SK-N-SH treated with all-trans-retinoic acid at 6 μM for 48 hours (cell line): ENCODE data around the gene CCDC77.

Experiments used
- CSRNP3 ChIP-seq: fragments of 250-450 bp; sonication (Bioruptor Pico); IDR thresholded peaks from 2 replicates; pipeline ENCODE4 v1.5.1; 2021; ENCODE audit warnings: mild to moderate bottlenecking, moderate library complexity
- SNAI2 ChIP-seq: fragments of 250-450 bp; sonication (Bioruptor Pico); IDR thresholded peaks from 2 replicates; pipeline ENCODE4 v1.5.0; 2020; ENCODE audit warnings: mild to moderate bottlenecking, moderate library complexity
- TCF4 ChIP-seq: fragments of 250-450 bp; sonication (Bioruptor Pico); IDR thresholded peaks from 2 replicates; pipeline ENCODE4 v1.8.0; 2021; ENCODE audit warnings: mild to moderate bottlenecking, moderate library complexity, borderline replicate concordance
- ZC3H10 ChIP-seq: fragments of 250-450 bp; sonication (Bioruptor Pico); IDR thresholded peaks from 2 replicates; pipeline ENCODE4 v1.5.1; 2021; ENCODE audit warnings: mild to moderate bottlenecking, moderate library complexity
- ZNF70 ChIP-seq: fragments of 450-650 bp; formaldehyde crosslinking; IDR thresholded peaks from 2 replicates; pipeline ENCODE4 v1.5.0; 2020; ENCODE audit warnings: mild to moderate bottlenecking, moderate library complexity
- ZNF8 ChIP-seq: fragments of 450-650 bp; formaldehyde crosslinking; IDR thresholded peaks from 2 replicates; pipeline ENCODE4 v1.5.0; 2020; ENCODE audit warnings: mild to moderate bottlenecking, moderate library complexity
- TF ChIP-seq, protein P1 (sequence below): fragments of 250-450 bp; sonication (Bioruptor Pico); IDR thresholded peaks from 2 replicates; pipeline ENCODE4 v1.8.0; 2020; ENCODE audit warnings: mild to moderate bottlenecking, moderate library complexity, borderline replicate concordance

GRCh38 chr12:452667-453210, 51.3 kb downstream of the CCDC77 start:
- TF ChIP-seq CSRNP3, result no peak
- TF ChIP-seq ZNF70 (CRISPR knock-in tag), result no peak
- no peak for TF ChIP-seq ZNF8 (CRISPR knock-in tag)
- no peak for TF ChIP-seq TCF4
- TF ChIP-seq, protein P1, sequence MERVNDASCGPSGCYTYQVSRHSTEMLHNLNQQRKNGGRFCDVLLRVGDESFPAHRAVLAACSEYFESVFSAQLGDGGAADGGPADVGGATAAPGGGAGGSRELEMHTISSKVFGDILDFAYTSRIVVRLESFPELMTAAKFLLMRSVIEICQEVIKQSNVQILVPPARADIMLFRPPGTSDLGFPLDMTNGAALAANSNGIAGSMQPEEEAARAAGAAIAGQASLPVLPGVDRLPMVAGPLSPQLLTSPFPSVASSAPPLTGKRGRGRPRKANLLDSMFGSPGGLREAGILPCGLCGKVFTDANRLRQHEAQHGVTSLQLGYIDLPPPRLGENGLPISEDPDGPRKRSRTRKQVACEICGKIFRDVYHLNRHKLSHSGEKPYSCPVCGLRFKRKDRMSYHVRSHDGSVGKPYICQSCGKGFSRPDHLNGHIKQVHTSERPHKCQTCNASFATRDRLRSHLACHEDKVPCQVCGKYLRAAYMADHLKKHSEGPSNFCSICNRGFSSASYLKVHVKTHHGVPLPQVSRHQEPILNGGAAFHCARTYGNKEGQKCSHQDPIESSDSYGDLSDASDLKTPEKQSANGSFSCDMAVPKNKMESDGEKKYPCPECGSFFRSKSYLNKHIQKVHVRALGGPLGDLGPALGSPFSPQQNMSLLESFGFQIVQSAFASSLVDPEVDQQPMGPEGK (CRISPR knock-in tag), result no peak
- no peak for TF ChIP-seq ZC3H10 (CRISPR knock-in tag)
- TF ChIP-seq SNAI2 (CRISPR knock-in tag), result no peak
